IPS-18c (cell line): Measurements from ENCODE around the gene SPATA45.

Source experiments
- H3K4me3 ChIP-seq: 2 replicates; pipeline ENCODE4 v1.7.0; 2013; ENCODE audit warnings: low read depth, mild to moderate bottlenecking, low read length, moderate library complexity; ENCODE audit not compliant: insufficient read depth
- H3K9me3 ChIP-seq: one replicate; pipeline ENCODE4 v1.6.1; 2013; ENCODE audit warnings: mild to moderate bottlenecking, low read length, moderate library complexity; ENCODE audit not compliant: control insufficient read depth, insufficient read depth

The SPATA45 gene

DNA sequence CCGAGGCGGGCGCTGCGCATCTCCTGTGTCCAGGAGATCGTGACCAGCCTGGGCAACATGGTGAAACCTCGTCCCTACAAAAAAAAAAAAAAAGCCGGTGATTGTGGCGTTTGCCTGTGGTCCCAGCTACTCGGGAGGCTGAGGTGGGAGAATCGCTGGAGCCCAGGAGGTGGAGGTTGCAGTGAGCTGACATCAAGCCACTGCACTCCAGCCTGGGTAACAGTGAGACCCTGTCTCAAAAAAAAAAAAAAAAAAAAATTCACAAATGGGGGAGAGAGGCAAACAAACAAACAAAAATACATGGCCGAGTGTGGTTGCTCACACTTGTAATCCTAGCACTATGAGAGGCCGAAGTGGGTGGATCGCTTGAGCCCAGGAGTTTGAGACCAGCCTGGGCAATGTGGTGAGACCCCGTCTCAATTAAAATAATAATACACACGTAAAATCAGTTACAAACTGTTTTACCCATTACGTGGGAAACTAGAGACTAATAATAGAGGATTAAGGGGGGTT is 55.0 kb downstream of the SPATA45 start:
- Histone ChIP-seq H3K4me3 (peak overlapping the region; percentile 78), H3K9me3 (no peaks in the 10 kb centered on the region)

DNA sequence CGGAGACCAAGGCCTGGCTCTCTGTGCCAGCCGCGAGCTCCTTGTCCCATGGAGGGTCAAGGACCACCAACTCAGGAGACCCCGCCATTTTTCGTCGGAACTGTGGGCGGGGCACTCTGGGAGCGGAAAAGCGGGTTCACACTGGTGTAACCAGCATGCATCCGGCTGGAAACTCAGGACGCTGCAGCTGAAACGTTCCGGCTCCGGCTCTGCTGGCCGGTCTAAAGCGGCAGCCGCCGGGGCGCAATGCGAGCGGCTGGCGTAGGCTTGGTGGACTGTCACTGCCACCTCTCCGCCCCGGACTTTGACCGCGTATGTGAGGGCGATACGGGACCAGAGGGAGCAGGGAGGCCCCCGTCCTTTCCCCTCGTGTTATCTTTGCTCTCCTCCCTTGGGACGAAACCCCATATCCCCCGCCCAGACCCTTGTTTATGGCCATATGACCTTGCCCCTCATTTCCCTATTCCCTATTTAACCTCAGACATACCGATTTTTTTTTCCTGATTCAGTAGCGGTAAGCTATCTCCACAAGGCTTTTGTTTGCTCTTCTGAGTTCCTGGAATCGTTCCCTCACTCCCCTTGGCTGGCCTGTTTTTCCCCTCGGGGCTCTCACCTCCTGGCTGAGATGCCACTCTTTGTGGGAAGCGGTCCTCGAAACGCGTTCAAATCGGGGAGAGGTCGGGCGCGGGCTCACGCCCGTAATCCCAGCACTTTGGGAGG is 55.6 kb downstream of the SPATA45 start, which contains the start of the genes NSL1 and TATDN3:
NSL1 (minus strand) TSS at position 102 of the 720 bp plus-strand sequence; CDS start at position 88, 14 bp downstream.
TATDN3 (plus strand) TSS at position 219 of the 720 bp plus-strand sequence; CDS start at position 247, 28 bp downstream.
- Histone ChIP-seq H3K9me3 (no peaks in the 10 kb centered on the region), H3K4me3 (peak within 1 kb of the TSS; percentile 78)

DNA sequence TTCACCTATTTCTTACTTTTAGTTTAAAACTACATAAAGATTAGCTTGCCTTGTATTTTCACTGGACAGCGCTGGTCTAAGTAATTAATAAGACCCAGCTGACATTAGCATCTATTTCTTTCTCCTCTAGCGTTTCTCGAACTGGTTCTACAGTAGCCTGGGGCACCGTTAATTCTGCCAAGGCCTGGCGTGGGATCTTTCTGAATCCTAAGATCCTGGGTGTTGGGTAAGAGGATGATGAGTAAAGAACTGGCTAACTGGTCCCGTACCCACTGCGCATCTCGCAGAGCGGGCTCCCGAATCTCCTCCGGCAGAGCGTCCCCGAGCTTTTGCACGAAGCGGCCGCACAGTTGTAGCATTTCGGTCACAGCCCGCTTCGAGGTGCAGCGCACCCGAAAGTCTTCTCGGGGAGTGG is 56.2 kb downstream of the SPATA45 start:
- H3K4me3 ChIP-seq, result peak overlapping the region; percentile 78

DNA sequence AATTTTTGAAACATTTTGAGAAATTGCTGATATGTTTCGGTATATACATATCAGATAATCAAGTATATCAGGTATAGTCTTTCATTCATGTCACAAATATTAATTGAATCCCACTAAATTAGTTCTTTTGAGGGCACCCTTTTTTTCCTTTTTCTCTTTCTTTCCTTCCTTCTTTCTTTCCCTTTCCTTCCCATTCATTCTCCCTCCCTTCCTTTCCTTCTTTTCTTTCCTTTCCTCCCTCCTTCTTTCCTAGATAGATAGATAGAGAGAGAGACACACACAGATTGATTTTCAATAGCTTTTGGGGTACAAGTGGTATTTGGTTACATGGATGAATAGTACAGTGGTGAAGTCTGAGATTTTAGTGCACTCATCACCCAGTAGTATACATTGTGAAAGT is 61.6 kb downstream of the SPATA45 start:
- H3K9me3 ChIP-seq, result no peaks in the 10 kb centered on the region
- H3K4me3 ChIP-seq, result no peak overlapping the region

More for the DNA sequence above, 56.2 kb downstream of the SPATA45 start:
- no peaks in the 10 kb centered on the region for H3K9me3 ChIP-seq

DNA sequence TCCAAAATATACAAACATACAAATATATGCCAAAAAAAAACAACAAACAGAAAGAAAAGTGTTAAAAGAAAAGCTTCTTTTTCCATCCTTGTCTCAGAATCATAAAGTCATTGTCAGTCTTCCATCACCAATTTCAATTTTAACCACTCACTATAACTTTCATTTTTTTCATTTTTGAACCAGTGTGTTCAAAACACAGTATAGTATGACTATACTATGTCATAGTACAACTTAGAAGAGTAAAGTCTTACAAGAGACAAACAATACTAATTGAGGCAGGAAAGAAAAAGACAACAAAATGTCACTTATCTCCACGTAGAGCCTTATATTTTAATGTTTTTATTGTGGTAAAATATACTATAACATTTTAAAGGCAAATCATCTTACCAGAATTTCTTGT is 63.5 kb downstream of the SPATA45 start:
- Histone ChIP-seq H3K9me3 (no peaks in the 10 kb centered on the region), H3K4me3 (no peak overlapping the region)

DNA sequence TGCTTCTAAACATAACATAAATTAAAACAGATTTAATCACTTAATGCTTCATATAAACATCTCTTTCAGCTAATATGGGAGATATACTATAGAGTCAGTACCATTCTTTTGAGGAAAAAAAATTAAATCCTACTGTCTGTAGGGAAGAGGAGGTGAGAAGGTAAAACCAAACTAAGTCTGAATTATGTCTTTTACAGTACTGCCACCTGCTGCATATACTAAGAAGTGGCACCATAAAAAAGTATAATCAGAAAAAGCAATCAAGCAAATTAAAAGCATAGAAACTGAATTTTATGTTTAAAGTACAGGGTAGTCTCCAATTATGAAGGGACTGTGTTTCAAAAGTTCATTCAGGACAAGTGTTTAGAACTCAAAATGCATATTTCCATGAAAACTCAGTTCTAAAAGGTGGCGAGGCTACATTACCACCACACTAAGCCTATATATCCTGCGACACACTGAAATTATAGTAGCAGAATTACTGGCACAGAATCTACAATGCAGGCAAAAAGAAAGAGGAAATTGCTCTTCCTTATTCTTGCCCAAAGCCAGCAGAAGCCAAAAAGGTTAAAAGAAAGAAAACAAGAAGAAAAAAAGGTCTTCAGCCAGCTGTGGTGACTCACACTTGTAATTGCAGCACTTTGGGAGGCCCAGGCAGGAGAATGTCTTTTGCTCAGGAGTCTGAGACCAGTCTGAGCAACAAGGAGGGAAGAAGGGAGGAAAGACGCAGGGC is 64.9 kb downstream of the SPATA45 start:
- H3K4me3 ChIP-seq, result no peak overlapping the region
- peaks cover 2% of the 10 kb centered on the region for H3K9me3 ChIP-seq

DNA sequence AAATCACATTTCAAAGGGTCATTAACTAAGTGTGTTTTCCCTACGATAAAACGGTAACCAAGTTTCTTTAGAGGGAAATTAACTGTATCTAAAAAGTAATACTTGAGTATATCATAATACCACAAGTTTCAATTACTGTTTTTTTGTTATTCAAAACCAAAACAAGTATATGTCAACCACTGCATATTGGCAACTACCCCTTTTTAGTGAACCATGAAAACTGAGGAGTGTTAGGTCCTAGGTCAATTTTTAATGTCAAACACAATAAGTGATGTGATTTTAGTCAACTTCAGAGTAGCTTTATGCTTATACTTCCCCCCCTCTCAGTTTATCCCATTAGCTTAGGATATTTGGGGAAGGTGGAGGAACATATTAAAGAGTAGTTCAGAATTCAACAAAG is 66.2 kb downstream of the SPATA45 start:
- Histone ChIP-seq H3K4me3 (no peak overlapping the region), H3K9me3 (peaks cover 2% of the 10 kb centered on the region)

DNA sequence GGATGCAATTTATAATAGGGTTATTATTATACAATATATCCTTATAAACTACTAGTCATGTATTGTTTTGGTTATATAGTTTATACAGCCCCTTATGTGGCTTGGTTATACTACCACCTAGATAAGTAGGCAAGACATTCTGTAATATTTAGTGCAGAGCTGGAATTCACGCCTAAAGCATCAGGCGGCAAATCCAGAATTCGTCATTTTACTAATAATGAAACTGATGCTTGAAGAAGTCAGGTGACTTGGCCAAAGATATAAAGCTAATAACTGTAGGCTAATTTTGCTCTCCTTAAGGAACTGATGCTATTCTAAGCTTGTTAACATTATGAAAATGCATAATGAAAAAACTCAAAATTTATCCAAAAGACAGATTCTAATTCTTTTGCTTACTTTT is 66.7 kb downstream of the SPATA45 start:
- no peak overlapping the region for H3K4me3 ChIP-seq
- H3K9me3 ChIP-seq, result peaks cover 2% of the 10 kb centered on the region
